T-helper 9 cell (primary cell): ENCODE results near the gene APOBEC3F.

Experiments used
- DNase-seq: peaks from one replicate; pipeline ENCODE4 v3.0.0-alpha.2; 2020

Gene APOBEC3F

GRCh38 chr22:39095971-39096370 lies 55.3 kb downstream of the APOBEC3F start:
- DNase-seq: no peak

DNA sequence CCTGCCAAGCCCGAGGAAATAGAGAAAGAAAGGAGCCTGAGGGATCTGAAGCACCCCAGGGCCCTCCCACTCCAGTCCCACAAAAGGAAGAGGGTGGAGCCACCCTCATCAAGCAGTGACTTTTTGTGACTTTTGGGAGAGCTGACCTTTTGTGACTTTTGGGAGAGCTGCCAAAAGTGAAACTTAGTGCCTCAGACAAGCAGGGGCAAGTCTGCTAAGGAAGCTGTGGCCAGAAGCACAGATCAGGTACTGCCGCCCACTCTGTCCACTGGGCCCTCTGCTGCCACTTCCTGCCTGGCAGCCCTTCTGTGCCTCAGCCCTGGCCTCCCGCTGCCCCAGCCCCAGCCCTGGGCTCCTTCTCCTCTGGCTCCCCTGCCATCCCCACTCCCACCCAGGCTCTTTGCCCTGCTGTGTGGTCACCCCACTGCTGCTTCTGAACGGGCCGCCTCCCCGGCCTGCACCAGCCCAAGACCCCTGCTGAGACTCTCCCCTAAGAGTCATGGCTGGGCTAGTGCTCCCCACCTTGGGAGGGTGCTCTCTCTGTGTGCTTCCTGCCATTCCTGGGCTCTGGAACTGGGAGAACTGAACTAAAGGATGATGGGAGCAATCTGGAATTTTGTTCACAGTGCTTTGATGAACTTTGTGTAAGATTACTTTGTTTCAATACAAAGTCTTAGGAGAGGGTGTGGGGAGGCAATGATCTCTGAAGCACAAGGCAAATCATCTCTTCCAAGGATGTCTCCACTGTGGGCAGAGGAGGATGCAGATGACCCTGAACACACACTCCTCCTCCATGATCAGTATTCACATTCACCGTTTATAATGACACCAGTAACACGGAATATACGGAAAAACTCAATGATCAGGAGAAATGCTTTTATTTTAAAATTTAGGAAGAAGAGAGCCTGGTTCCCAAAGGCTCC lies 56.7 kb downstream of the APOBEC3F start, which contains the start of gene APOBEC3H:
Gene APOBEC3H, plus strand, starts transcription at position 147 of the 923 bp plus-strand sequence. CDS start 3,035 bp downstream, outside the sequence.
- no peak for DNase-seq

- DNase-seq: no peak
Observed at GRCh38 chr22:39098026-39098425, 57.4 kb downstream of the APOBEC3F start.

DNA sequence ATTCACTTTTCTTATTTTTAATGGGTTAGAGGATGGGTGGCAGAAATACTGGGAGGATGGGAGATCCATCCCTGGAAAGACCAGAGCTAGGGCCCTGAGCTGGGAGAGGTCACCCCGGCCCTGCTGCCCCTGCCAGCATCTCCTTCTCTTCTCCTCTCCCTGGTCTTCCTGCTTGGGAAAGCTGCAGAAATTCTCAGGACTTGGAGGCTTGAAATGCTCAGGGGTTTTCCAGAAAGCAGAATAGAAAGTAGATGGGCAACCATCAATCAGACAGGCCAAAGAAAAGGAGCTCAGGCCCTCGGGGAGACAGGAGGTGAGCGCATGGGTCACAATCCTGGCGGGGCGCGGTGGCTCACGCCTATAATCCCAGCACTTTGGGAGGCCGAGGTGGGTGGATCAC lies 57.9 kb downstream of the APOBEC3F start:
- DNase-seq: no peak

- DNase-seq: no peak
Observed at GRCh38 chr22:39101226-39101625, 60.6 kb downstream of the APOBEC3F start.

DNA sequence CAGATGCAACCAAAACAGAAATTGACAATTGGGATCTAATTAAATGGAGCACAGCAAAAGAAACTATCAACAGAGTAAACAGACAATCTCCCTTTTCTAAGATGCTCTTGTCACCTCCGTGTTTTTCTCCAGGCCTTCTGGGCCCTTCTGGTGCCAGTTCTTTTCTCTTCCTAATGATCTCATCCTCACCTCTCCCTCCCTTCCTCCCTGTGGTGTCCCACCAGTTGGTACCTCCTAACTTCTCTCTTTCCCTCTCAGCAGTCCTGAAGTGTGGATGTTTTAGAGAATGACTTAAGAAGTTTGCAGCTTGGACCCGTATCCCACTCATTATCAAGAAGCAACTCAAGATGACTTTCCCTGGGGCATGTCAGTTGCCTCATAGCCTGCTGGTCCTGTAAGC lies 62.8 kb downstream of the APOBEC3F start:
- no peak for DNase-seq
